H9 (cell line): ENCODE data around the gene SLC24A3. TPM values are rescaled to one million over a fixed set of nuclear protein-coding genes. Genes with fewer than 3 reads are reported as not detected.

Experiments
- DNase-seq: peaks from one replicate; pipeline ENCODE4 v3.0.0-alpha.2; 2017
- H2AFZ ChIP-seq: one replicate; pipeline ENCODE4 v1.6.1; 2013; ENCODE audit warnings: mild to moderate bottlenecking, low read length, control low read depth, moderate library complexity
- H2AK5ac ChIP-seq: 2 replicates; pipeline ENCODE4 v1.6.1; 2013; ENCODE audit warnings: low read length, control low read depth, mixed read lengths; ENCODE audit not compliant: insufficient read length
- H2BK120ac ChIP-seq: one replicate; pipeline ENCODE4 v1.6.1; 2013; ENCODE audit warnings: low read depth, mild to moderate bottlenecking, low read length, control low read depth, inconsistent platforms; ENCODE audit not compliant: poor library complexity, severe bottlenecking
- H2BK12ac ChIP-seq: 2 replicates; pipeline ENCODE4 v1.6.1; 2013; ENCODE audit warnings: low read length, control low read depth, mixed read lengths, low read depth; ENCODE audit not compliant: insufficient read length
- H2BK15ac ChIP-seq: 2 replicates; pipeline ENCODE4 v1.6.1; 2013; ENCODE audit warnings: low read depth, low read length, control low read depth
- H2BK20ac ChIP-seq: one replicate; pipeline ENCODE4 v1.6.1; 2013; ENCODE audit warnings: low read depth, mild to moderate bottlenecking, low read length, control low read depth, inconsistent platforms; ENCODE audit not compliant: poor library complexity, severe bottlenecking
- H2BK5ac ChIP-seq: 2 replicates; pipeline ENCODE4 v1.6.1; 2013; ENCODE audit warnings: low read length, control low read depth, mixed read lengths; ENCODE audit not compliant: insufficient read length
- H3K14ac ChIP-seq: 2 replicates; pipeline ENCODE4 v1.6.1; 2013; ENCODE audit warnings: low read length, control low read depth; ENCODE audit not compliant: insufficient read depth
- H3K18ac ChIP-seq: 2 replicates; pipeline ENCODE4 v1.6.1; 2013; ENCODE audit warnings: low read depth, mild to moderate bottlenecking, mixed read lengths, low read length, control low read depth; ENCODE audit not compliant: insufficient read length
- H3K23ac ChIP-seq: 2 replicates; pipeline ENCODE4 v1.6.1; 2013; ENCODE audit warnings: low read length, control low read depth, mixed read lengths, low read depth; ENCODE audit not compliant: insufficient read length
- H3K23me2 ChIP-seq: 2 replicates; pipeline ENCODE4 v1.6.1; 2013; ENCODE audit warnings: low read depth, mild to moderate bottlenecking, mixed read lengths, low read length, control low read depth; ENCODE audit not compliant: insufficient read length, poor library complexity, severe bottlenecking
- H3K27ac ChIP-seq: 2 replicates; pipeline ENCODE4 v1.5.1; 2013; ENCODE audit warnings: low read length, control low read depth, mixed read lengths, low read depth; ENCODE audit not compliant: insufficient read length
- H3K27me3 ChIP-seq: 2 replicates; pipeline ENCODE4 v1.6.1; 2013; ENCODE audit warnings: low read length, control low read depth, inconsistent platforms; ENCODE audit not compliant: insufficient read depth
- H3K4ac ChIP-seq: 2 replicates; pipeline ENCODE4 v1.6.1; 2013; ENCODE audit warnings: low read depth, mild to moderate bottlenecking, control low read depth, inconsistent platforms, low read length, moderate library complexity
- H3K4me1 ChIP-seq: 2 replicates; pipeline ENCODE4 v1.6.1; 2013; ENCODE audit warnings: low read length, control low read depth, inconsistent platforms; ENCODE audit not compliant: insufficient read depth
- H3K4me2 ChIP-seq: 2 replicates; pipeline ENCODE4 v1.6.1; 2013; ENCODE audit warnings: low read length, control low read depth, mixed read lengths; ENCODE audit not compliant: insufficient read length, insufficient read depth
- H3K56ac ChIP-seq: 2 replicates; pipeline ENCODE4 v1.6.1; 2013; ENCODE audit warnings: low read depth, mild to moderate bottlenecking, mixed read lengths, low read length, control low read depth; ENCODE audit not compliant: insufficient read length
- H3K79me1 ChIP-seq: 2 replicates; pipeline ENCODE4 v1.6.1; 2013; ENCODE audit warnings: low read depth, mild to moderate bottlenecking, moderate library complexity, low read length, control low read depth, inconsistent platforms; ENCODE audit not compliant: insufficient read depth, poor library complexity, severe bottlenecking
- H3K79me2 ChIP-seq: 2 replicates; pipeline ENCODE4 v1.6.1; 2013; ENCODE audit warnings: low read length, control low read depth, inconsistent platforms; ENCODE audit not compliant: insufficient read depth
- H3K9ac ChIP-seq: 2 replicates; pipeline ENCODE4 v1.6.1; 2013; ENCODE audit warnings: low read length, control low read depth, mixed read lengths; ENCODE audit not compliant: insufficient read length; ENCODE audit errors: extremely low read depth
- H3K9me3 ChIP-seq: one replicate; pipeline ENCODE4 v1.6.1; 2013; ENCODE audit warnings: low read depth, low read length, inconsistent platforms; ENCODE audit not compliant: control insufficient read depth
- H3T11ph ChIP-seq: one replicate; pipeline ENCODE4 v1.6.1; 2013; ENCODE audit warnings: mild to moderate bottlenecking, low read length, control low read depth, inconsistent platforms
- H4K20me1 ChIP-seq: one replicate; pipeline ENCODE4 v1.6.1; 2013; ENCODE audit not compliant: control insufficient read depth, insufficient read length, insufficient read depth
- H4K5ac ChIP-seq: 2 replicates; pipeline ENCODE4 v1.6.1; 2013; ENCODE audit warnings: low read depth, mild to moderate bottlenecking, mixed read lengths, low read length, control low read depth; ENCODE audit not compliant: insufficient read length
- H4K8ac ChIP-seq: replicated peaks from 2 replicates; pipeline ENCODE4 v1.6.1; 2013; ENCODE audit warnings: low read length, control low read depth, mixed read lengths, low read depth; ENCODE audit not compliant: insufficient read length
- H4K91ac ChIP-seq: 2 replicates; pipeline ENCODE4 v1.6.1; 2013; ENCODE audit warnings: low read depth, mild to moderate bottlenecking, moderate library complexity, mixed read lengths, low read length, control low read depth; ENCODE audit not compliant: insufficient read length
- H3K27ac Mint-ChIP-seq, 3 experiments: 2 replicates in 2 of 3; 3 replicates in 1 of 3; pipeline ENCODE4 v1.8.0; 2020 to 2021; ENCODE audit warnings: mixed read lengths in 3 of 3, mild to moderate bottlenecking in 1 of 3, moderate library complexity in 1 of 3
- H3K27me3 Mint-ChIP-seq: 2 replicates; pipeline ENCODE4 v1.8.0; 2021; ENCODE audit warnings: low read depth, mild to moderate bottlenecking, moderate library complexity, mixed read lengths
- H3K36me3 Mint-ChIP-seq, 3 experiments: 2 replicates in 2 of 3; 3 replicates in 1 of 3; pipeline ENCODE4 v1.8.0; 2020 to 2021; ENCODE audit warnings: low read depth in 3 of 3, mixed read lengths in 3 of 3; ENCODE audit not compliant: insufficient read depth in 1 of 3
- H3K4me1 Mint-ChIP-seq, 2 experiments: 2 replicates each; pipeline ENCODE4 v1.8.0; 2020; ENCODE audit warnings: mixed read lengths in 2 of 2
- H3K4me3 Mint-ChIP-seq, 2 experiments: 2 replicates in 1 of 2; 3 replicates in 1 of 2; pipeline ENCODE4 v1.8.0; 2020 to 2021; ENCODE audit warnings: mild to moderate bottlenecking in 2 of 2, mixed read lengths in 2 of 2, moderate library complexity in 1 of 2
- H3K9me3 Mint-ChIP-seq, 2 experiments: 2 replicates in 1 of 2; 3 replicates in 1 of 2; pipeline ENCODE4 v1.8.0; 2020; ENCODE audit warnings: mild to moderate bottlenecking in 2 of 2, mixed read lengths in 2 of 2, moderate library complexity in 1 of 2
- CTCF ChIP-seq: fragments of 200-600 bp; sonication (generic); conservative IDR thresholded peaks from 3 replicates; pipeline ENCODE4 v1.8.0; 2021; ENCODE audit warnings: antibody characterized with exemption, mild to moderate bottlenecking
- WGBS: extraction: QIAGEN DNeasy Blood & Tissue Kit; methylation state at CpG from one replicate; pipeline ENCODE4 v1.1.7; 2013; ENCODE audit warnings: missing lambda C conversion rate, low lambda C conversion rate, mixed read lengths; ENCODE audit not compliant: insufficient read length; ENCODE audit errors: extremely low coverage; 5-methylcytosine and 5-hydroxymethylcytosine counted together
- total RNA-seq: library from RNA; stranded (reverse); gene quantifications from 2 replicates; pipeline ENCODE4 v1.2.1, GENCODE V29; 2021

Gene SLC24A3
- total RNA-seq, 1 experiment from 2014 or later: 0.83 TPM

GRCh38 chr20:19285436-19285835 is 73.0 kb downstream of the SLC24A3 start:
- H3K4me2 ChIP-seq: no peak overlapping the region
- no peak overlapping the region for H2BK5ac ChIP-seq
- no peaks in the 10 kb centered on the region for H3K4me1 ChIP-seq
- no peak overlapping the region for H3K27ac ChIP-seq
- no peak overlapping the region for H3K9ac ChIP-seq
- no peak overlapping the region for H2BK20ac ChIP-seq
- no peak overlapping the region for H3T11ph ChIP-seq
- no peak overlapping the region for H2BK12ac ChIP-seq
- H3K14ac ChIP-seq: no peak overlapping the region
- H4K8ac ChIP-seq: no peak overlapping the region
- H3K27me3 ChIP-seq: no peaks in the 10 kb centered on the region; the same call in 1 of the 2 replicates
- no peak overlapping the region for H3K4me3 Mint-ChIP-seq
- no CpG with 5 or more reads among the region's 2 CpGs for WGBS
- no peak for TF ChIP-seq CTCF
- H3K79me1 ChIP-seq: no peaks in the 10 kb centered on the region
- no peaks in the 10 kb centered on the region for H4K20me1 ChIP-seq
- no peak overlapping the region for H3K23ac ChIP-seq
- no peaks in the 10 kb centered on the region for H3K9me3 Mint-ChIP-seq
- H4K5ac ChIP-seq: no peak overlapping the region
- H4K91ac ChIP-seq: no peak overlapping the region
- H2BK15ac ChIP-seq: no peak overlapping the region
- no peak overlapping the region for H2BK120ac ChIP-seq
- H3K79me2 ChIP-seq: no peaks in the 10 kb centered on the region
- DNase-seq: no peak
- H3K23me2 ChIP-seq: no peaks in the 10 kb centered on the region
- H3K36me3 Mint-ChIP-seq: peaks cover 0 to 4% (median 0%) of the 10 kb centered on the region in 3 experiments; a peak in 1 of 7 replicates
- H3K4me1 Mint-ChIP-seq: peaks cover 0 to 3% of the 10 kb centered on the region in 2 experiments; a peak in 2 of 4 replicates
- no peak overlapping the region for H3K27ac Mint-ChIP-seq
- H2AK5ac ChIP-seq: no peak overlapping the region
- H2AFZ ChIP-seq: no peak overlapping the region
- H3K4ac ChIP-seq: no peak overlapping the region
- no peak overlapping the region for H3K56ac ChIP-seq
- H3K27me3 Mint-ChIP-seq: 0 out of 2 replicates have a peak, but pooled peaks cover 2% of the 10 kb centered on the region
- no peaks in the 10 kb centered on the region for H3K9me3 ChIP-seq
- no peak overlapping the region for H3K18ac ChIP-seq
